GM12874 (cell line): ENCODE results near the gene ERLIN1.

Experiments
- CTCF ChIP-seq: IDR thresholded peaks from 2 replicates; pipeline ENCODE4 v1.5.1; 2011; ENCODE audit warnings: low read depth, mild to moderate bottlenecking, control low read depth, low read length, moderate library complexity; ENCODE audit not compliant: insufficient read depth

ERLIN1 gene

GRCh38 chr10:100114976-100115770, 70.7 kb downstream of the ERLIN1 start:
- no peak for TF ChIP-seq CTCF

GRCh38 chr10:100114460-100114859, 71.4 kb downstream of the ERLIN1 start:
- TF ChIP-seq CTCF: no peak

DNA sequence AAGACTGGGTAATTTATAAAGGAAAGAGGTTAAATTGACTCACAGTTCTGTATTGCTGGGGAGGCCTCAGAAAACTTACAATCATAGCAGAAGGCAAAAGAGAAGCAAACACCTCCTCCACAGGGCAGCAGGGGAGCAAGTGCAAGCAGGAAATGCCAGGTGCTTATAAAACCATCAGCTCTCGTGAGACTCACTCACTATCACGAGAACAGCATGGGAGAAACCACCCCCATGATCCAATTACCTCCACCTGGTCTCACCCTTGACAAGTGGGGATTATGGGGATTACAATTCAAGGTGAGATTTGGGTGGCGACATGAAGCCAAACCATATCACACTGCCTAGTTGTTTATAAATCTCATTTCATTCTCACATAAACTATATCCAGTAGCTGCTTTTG, 76.2 kb downstream of the ERLIN1 start:
- TF ChIP-seq CTCF: no peak

GRCh38 chr10:100106865-100107264, 79.0 kb downstream of the ERLIN1 start:
- TF ChIP-seq CTCF: no peak

- no peak for TF ChIP-seq CTCF
These were observed 81.5 kb downstream of the ERLIN1 start for GRCh38 chr10:100104300-100104699.

- TF ChIP-seq CTCF: no peak
These were observed 82.2 kb downstream of the ERLIN1 start for GRCh38 chr10:100103581-100103980.

GRCh38 chr10:100101192-100102076, 84.4 kb downstream of the ERLIN1 start:
- TF ChIP-seq CTCF: no peak
